ENCODE data around the gene DAD1. TPM values are rescaled to one million over a fixed set of nuclear protein-coding genes. Genes with fewer than 3 reads are reported as not detected.
"Not testable (repeated sequence)": the region's sequence is repeated elsewhere in the genome, so short reads cannot be mapped to it uniquely, and the experiment has no call there.

The DAD1 gene
- polyA plus RNA-seq, 4 donors: 267 to 301 (median 285) TPM

GRCh38 chr14:22570132-22570949 lies 18.7 kb downstream of the DAD1 start:
- peak; percentile 81 to 91 (median 84) for DNase-seq (ENCODE audit: low read depth in 4 of 4, low spot score in 3 of 4)

GRCh38 chr14:22569737-22570131 lies 19.3 kb downstream of the DAD1 start:
- no peak for DNase-seq (ENCODE audit: low read depth in 4 of 4, low spot score in 3 of 4)

GRCh38 chr14:22569106-22569736 lies 19.8 kb downstream of the DAD1 start:
- DNase-seq (ENCODE audit: low read depth in 4 of 4, low spot score in 3 of 4): no peak

GRCh38 chr14:22567437-22567836 lies 21.6 kb downstream of the DAD1 start:
- DNase-seq (ENCODE audit: low read depth in 4 of 4, low spot score in 3 of 4): no peak

- no peak for DNase-seq (ENCODE audit: low read depth in 4 of 4, low spot score in 3 of 4)
Observed at GRCh38 chr14:22566845-22567244, 22.2 kb downstream of the DAD1 start.

- not testable (repeated sequence) for DNase-seq (ENCODE audit: low read depth in 4 of 4, low spot score in 3 of 4)
Observed at GRCh38 chr14:22566266-22566665, 22.8 kb downstream of the DAD1 start.

- DNase-seq (ENCODE audit: low read depth in 4 of 4, low spot score in 3 of 4): no peak
Observed at GRCh38 chr14:22565391-22565945, 23.6 kb downstream of the DAD1 start.

- no peak for DNase-seq (ENCODE audit: low read depth in 4 of 4, low spot score in 3 of 4)
Observed at GRCh38 chr14:22564463-22564862, 24.6 kb downstream of the DAD1 start.

- DNase-seq (ENCODE audit: low read depth in 4 of 4, low spot score in 3 of 4): no peak
Observed at GRCh38 chr14:22563987-22564386, 25.0 kb downstream of the DAD1 start.

GRCh38 chr14:22561661-22562579 lies 27.1 kb downstream of the DAD1 start:
- DNase-seq (ENCODE audit: low read depth in 4 of 4, low spot score in 3 of 4): no peak

- DNase-seq (ENCODE audit: low read depth in 4 of 4, low spot score in 3 of 4): no peak
Observed at GRCh38 chr14:22561366-22561660, 27.7 kb downstream of the DAD1 start.

GRCh38 chr14:22560662-22561365 lies 28.2 kb downstream of the DAD1 start:
- no peak for DNase-seq (ENCODE audit: low read depth in 4 of 4, low spot score in 3 of 4)

- DNase-seq (ENCODE audit: low read depth in 4 of 4, low spot score in 3 of 4): no peak
Observed at GRCh38 chr14:22559041-22559440, 30.0 kb downstream of the DAD1 start.

- no peak for DNase-seq (ENCODE audit: low read depth in 4 of 4, low spot score in 3 of 4)
Observed at GRCh38 chr14:22558221-22558913, 30.7 kb downstream of the DAD1 start.

GRCh38 chr14:22557846-22558220 lies 31.2 kb downstream of the DAD1 start:
- DNase-seq (ENCODE audit: low read depth in 4 of 4, low spot score in 3 of 4): no peak

GRCh38 chr14:22556990-22557623 lies 31.9 kb downstream of the DAD1 start:
- peak in 2 of 4 donors; percentile 69 to 83 for DNase-seq (ENCODE audit: low read depth in 4 of 4, low spot score in 3 of 4)

- DNase-seq (ENCODE audit: low read depth in 4 of 4, low spot score in 3 of 4): no peak
Observed at GRCh38 chr14:22556021-22556989, 32.7 kb downstream of the DAD1 start.

GRCh38 chr14:22555384-22556011 lies 33.5 kb downstream of the DAD1 start:
- no peak for DNase-seq (ENCODE audit: low read depth in 4 of 4, low spot score in 3 of 4)
